ENCODE results near the gene NRXN3. TPM values are rescaled to one million over a fixed set of nuclear protein-coding genes. Genes with fewer than 3 reads are reported as not detected.

Gene NRXN3
- total and polyA plus RNA-seq, 11 donors, result 0.19 to 2.2 (median 1.1) TPM

GRCh38 chr14:79275292-79275655, 1105.1 kb downstream of the NRXN3 start:
- intact Hi-C loops (cut with DNase I), result no loop called here
- Histone ChIP-seq H3K27ac (no peak overlapping the region), H3K4me1 (peaks cover 0 to 21% (median 8%) of the 10 kb centered on the region in 12 donors), H3K27me3 (peaks cover 11 to 65% (median 27%) of the 10 kb centered on the region in 9 donors), H3K36me3 (no peaks in the 10 kb centered on the region), H3K4me3 (no peak overlapping the region), H3K9me3 (no peaks in the 10 kb centered on the region)
- DNase-seq, result no peak
- ATAC-seq, result no peak
- TF ChIP-seq CTCF (IDR thresholded peaks at IDR 0.05) (no peak), POLR2A (IDR thresholded peaks at IDR 0.05) (no peak)
- WGBS, 4 donors, result 61 to 69% (median 65%) methylated on average over 4 of the region's 4 CpGs

GRCh38 chr14:79278286-79278797, 1108.2 kb downstream of the NRXN3 start:
- no peak for TF ChIP-seq POLR2A (IDR thresholded peaks at IDR 0.05)
- H3K4me1 ChIP-seq, result peaks cover 0 to 23% (median 8%) of the 10 kb centered on the region in 12 donors
- H3K27ac ChIP-seq, result peak overlapping the region in 1 of 12 donors; percentile 61
- ATAC-seq (no peak), DNase-seq (peak in 1 of 5 donors; percentile 27)
- intact Hi-C loops (cut with DNase I), result no loop called here
- no peaks in the 10 kb centered on the region for H3K36me3 ChIP-seq
- peak overlapping the region in 11 of 12 donors; percentile 13 to 58 (median 50) for H3K4me3 ChIP-seq
- no peaks in the 10 kb centered on the region for H3K9me3 ChIP-seq
- 5 to 15% (median 12%) methylated on average over 9 to 18 of the region's 18 CpGs for whole genome bisulfite sequencing, 4 donors
- peaks cover 11 to 70% (median 27%) of the 10 kb centered on the region in 9 donors for H3K27me3 ChIP-seq

DNA sequence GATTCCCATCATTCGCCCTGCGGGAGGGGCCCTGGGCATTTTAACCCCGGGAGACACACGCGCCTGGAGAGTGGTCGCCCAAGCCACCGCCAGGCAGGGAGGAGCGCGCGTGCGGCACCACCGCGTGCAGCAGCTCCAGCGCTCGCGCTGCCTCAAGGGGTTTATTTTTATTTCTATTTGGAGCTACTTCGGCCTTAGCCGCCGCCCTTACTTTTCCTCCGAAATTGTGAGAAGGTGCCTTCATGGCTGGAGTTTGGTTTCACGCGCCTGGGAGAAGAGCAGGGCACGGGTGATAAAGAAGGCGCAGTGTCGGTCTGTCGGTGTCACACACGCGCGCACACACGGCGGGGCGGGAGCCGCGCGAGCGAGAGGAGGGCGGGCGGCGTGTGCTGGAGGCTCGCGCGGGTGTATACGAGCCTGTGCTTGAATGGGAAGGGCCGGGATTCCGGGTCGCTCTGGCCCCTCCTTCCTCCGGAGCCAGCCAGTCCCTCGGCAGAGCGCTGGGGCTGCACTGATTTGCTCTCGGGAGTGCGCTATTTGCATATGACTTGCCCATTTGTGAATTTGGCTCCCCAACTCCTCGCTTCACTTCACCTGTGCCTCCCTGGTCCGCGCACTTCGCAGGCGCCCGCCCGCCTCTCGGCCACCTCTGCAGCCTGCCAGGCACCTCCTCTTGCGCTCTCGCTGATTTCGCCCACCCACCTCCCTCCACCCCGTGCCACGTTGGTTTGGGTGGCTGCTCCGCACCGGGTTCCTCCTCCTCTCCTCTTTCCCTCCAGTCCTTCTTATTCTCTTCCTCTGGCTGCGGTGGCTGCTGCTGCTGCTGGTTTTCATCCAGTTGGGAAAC, 1108.8 kb downstream of the NRXN3 start:
- Histone ChIP-seq H3K4me3 (peak overlapping the region; percentile 13 to 58 (median 50)), H3K27ac (peak overlapping the region in 1 of 12 donors; percentile 61), H3K36me3 (no peaks in the 10 kb centered on the region), H3K4me1 (peaks cover 0 to 23% (median 8%) of the 10 kb centered on the region in 12 donors), H3K27me3 (peaks cover 11 to 66% (median 27%) of the 10 kb centered on the region in 9 donors), H3K9me3 (no peaks in the 10 kb centered on the region)
- peak; percentile 53 to 78 (median 57) for DNase-seq
- peak; percentile 88 to 100 (median 96) for ATAC-seq
- intact Hi-C loops (cut with DNase I), result no loop called here
- TF ChIP-seq CTCF (IDR thresholded peaks at IDR 0.05) (no peak), POLR2A (IDR thresholded peaks at IDR 0.05) (peak in 1 of 2 donors; percentile 19)
- 1 to 2% (median 1%) methylated on average over 42 to 67 of the region's 67 CpGs for WGBS, 4 donors

- no peak for ATAC-seq
- TF ChIP-seq POLR2A (IDR thresholded peaks at IDR 0.05) (no peak), CTCF (IDR thresholded peaks at IDR 0.05) (no peak)
- Histone ChIP-seq H3K36me3 (no peaks in the 10 kb centered on the region), H3K4me1 (peaks cover 0 to 23% (median 8%) of the 10 kb centered on the region in 12 donors), H3K9me3 (no peaks in the 10 kb centered on the region), H3K27me3 (peaks cover 11 to 66% (median 27%) of the 10 kb centered on the region in 9 donors), H3K4me3 (peak overlapping the region in 11 of 12 donors; percentile 17 to 58 (median 50)), H3K27ac (peak overlapping the region in 1 of 12 donors; percentile 42)
- intact Hi-C loops (cut with DNase I), result no loop called here
- 2 to 3% (median 2%) methylated on average over 41 of the region's 41 CpGs for WGBS, 4 donors
- DNase-seq, result peak in 1 of 5 donors; percentile 14
Observed at GRCh38 chr14:79279645-79280597, 1109.7 kb downstream of the NRXN3 start.

All from heart left ventricle (tissue), 16 donors.